Bronchial epithelial cell (primary cell): Measurements from ENCODE around the gene FRS2. TPM values are rescaled to one million over a fixed set of nuclear protein-coding genes. Genes with fewer than 3 reads are reported as not detected.
"Not testable (repeated sequence)": the region's sequence is repeated elsewhere in the genome, so short reads cannot be mapped to it uniquely, and the experiment has no call there.

Experiments
- DNase-seq: peaks from one replicate; pipeline ENCODE4 v3.0.0-alpha.2; 2010; ENCODE audit warnings: low read depth
- FAIRE-seq: peaks from 2 replicates; lab custom pipeline; 2011; peaks lifted over from hg19 to GRCh38; lab: Jason Lieb, UNC
- H3K27me3 ChIP-seq: 2 replicates; pipeline ENCODE4 v1.5.1; 2011; ENCODE audit warnings: low read length; ENCODE audit not compliant: control insufficient read depth, insufficient read depth
- H3K36me3 ChIP-seq: 2 replicates; pipeline ENCODE4 v1.5.1; 2011; ENCODE audit warnings: low read length; ENCODE audit not compliant: control insufficient read depth, insufficient read depth
- H3K4me3 ChIP-seq: 2 replicates; pipeline ENCODE4 v1.5.1; 2011; ENCODE audit warnings: mild to moderate bottlenecking, low read depth, low read length, control low read depth
- CTCF ChIP-seq: IDR thresholded peaks from 2 replicates; pipeline ENCODE4 v1.5.1; 2011; ENCODE audit warnings: mild to moderate bottlenecking, moderate library complexity, low read length, control low read depth, inconsistent platforms; ENCODE audit not compliant: insufficient read depth, severe bottlenecking
- total RNA-seq: library from RNA; depleted of rRNA; stranded (reverse); fragments of >200 nt; gene quantifications from 2 replicates; pipeline ENCODE4 v1.2.1, GENCODE V29; 2014

FRS2 gene
- total RNA-seq, 1 donor from 2014 or later, result 27.1 TPM

DNA sequence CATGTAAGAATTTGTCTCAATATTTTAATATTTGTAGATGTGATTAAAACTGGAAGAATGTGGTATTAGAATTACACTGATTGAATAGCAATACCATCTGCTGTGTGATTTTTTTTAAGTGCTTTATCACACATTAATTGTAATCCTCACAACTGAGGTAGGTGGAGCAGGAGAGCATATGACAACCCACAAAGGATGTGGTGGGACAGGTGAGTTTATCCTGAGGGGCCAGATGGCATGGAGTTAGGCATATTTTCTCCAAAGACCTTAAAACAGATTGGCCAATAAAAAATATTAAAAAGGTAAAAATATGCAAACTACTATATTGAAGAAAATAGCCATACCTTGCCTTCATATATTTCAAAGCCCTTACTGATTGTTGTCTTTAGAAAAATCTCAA lies 132.8 kb downstream of the FRS2 start:
- peaks cover 9% of the 10 kb centered on the region for H3K36me3 ChIP-seq
- DNase-seq, result peak; percentile 7
- no peak for TF ChIP-seq CTCF
- H3K27me3 ChIP-seq, result no peaks in the 10 kb centered on the region
- no peak overlapping the region for H3K4me3 ChIP-seq
- FAIRE-seq, result no peak

DNA sequence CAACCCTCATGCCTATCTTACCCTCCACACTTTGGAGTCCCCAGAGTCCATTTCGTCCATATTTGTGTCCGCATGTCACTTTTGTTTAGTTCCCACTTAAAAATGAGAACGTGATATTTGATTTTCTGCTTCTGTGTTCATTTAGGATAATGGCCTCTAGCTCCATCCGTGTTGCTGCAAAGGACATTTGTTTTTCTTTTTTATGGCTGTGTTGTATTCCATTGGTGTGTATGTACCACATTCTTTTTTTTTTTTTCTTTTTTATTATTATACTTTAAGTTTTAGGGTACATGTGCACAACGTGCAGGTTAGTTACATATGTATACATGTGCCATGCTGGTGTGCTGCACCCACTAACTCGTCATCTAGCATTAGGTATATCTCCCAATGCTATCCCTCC lies 133.4 kb downstream of the FRS2 start:
- H3K4me3 ChIP-seq, DNase-seq, H3K36me3 ChIP-seq, FAIRE-seq, H3K27me3 ChIP-seq: not testable (repeated sequence)

DNA sequence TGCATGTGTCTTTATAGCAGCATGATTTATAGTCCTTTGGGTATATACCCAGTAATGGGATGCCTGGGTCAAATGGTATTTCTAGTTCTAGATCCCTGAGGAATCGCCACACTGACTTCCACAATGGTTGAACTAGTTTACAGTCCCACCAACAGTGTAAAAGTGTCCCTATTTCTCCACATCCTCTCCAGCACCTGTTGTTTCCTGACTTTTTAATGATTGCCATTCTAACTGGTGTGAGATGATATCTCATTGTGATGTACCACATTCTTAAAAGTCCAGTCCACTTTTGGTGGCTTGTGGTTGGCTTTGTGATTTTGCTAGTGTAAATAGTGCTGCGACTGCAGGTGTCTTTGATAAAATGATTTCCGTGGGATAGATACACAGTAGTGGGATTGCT lies 134.1 kb downstream of the FRS2 start:
- DNase-seq, H3K36me3 ChIP-seq, FAIRE-seq, H3K4me3 ChIP-seq, H3K27me3 ChIP-seq: not testable (repeated sequence)

- no peak for DNase-seq
- FAIRE-seq, result no peak
- TF ChIP-seq CTCF, result no peak
- no peaks in the 10 kb centered on the region for H3K36me3 ChIP-seq
- H3K27me3 ChIP-seq, result no peaks in the 10 kb centered on the region
- H3K4me3 ChIP-seq, result no peak overlapping the region
Measured at GRCh38 chr12:69608114-69608513, 137.9 kb downstream of the FRS2 start.

DNA sequence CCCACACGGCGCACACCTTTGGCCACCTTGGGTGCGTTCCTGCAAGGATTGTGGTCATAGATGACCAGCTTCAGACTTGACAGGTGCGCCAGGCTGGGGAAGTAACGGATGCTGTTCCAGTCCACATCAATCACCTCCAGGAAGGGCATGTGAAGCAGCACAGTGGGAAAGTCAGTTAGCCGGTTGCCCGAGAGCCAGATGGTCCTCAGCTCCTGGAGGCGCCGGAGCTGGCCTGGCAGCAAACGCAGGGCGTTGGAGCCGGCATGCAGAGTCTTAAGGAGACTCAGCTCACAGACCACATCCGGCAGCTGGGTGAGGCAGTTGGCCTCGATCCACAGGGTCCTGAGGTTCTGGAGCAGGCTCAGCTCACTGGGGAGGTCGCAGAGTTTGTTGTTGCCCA lies 139.9 kb downstream of the FRS2 start:
- Histone ChIP-seq H3K36me3 (no peaks in the 10 kb centered on the region), H3K4me3 (no peak overlapping the region), H3K27me3 (no peaks in the 10 kb centered on the region)
- FAIRE-seq, result no peak
- no peak for TF ChIP-seq CTCF
- DNase-seq, result no peak

DNA sequence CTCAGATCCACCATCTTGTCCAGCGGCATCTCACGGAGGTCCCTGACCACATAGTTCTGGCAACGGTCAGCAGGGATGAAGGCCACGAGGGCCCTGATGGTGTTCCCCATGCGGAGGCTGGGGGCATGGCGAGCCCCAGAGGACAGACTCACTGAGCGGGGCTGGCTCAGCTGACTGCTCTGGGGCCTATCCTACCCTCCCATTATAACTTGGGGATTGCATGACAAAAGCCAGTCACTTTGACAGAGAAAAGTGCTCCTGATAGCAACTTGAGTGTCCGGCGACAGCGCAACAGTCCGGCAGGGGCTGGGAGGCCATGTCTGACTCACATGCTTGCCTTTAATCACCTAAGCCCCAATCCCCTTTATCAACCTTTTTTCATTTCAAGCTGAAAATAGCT lies 140.5 kb downstream of the FRS2 start, which contains the start of gene LRRC10:
Gene LRRC10, minus strand, starts transcription at position 179 of the 400 bp plus-strand sequence. Its CDS starts 69 bp downstream, at position 110.
- TF ChIP-seq CTCF, result no peak
- H3K4me3 ChIP-seq, result no peak within 1 kb of the TSS
- FAIRE-seq (peak; percentile 13), DNase-seq (no peak)
- H3K36me3 ChIP-seq, result no peaks in the 10 kb centered on the region
- H3K27me3 ChIP-seq, result no peaks in the 10 kb centered on the region

DNA sequence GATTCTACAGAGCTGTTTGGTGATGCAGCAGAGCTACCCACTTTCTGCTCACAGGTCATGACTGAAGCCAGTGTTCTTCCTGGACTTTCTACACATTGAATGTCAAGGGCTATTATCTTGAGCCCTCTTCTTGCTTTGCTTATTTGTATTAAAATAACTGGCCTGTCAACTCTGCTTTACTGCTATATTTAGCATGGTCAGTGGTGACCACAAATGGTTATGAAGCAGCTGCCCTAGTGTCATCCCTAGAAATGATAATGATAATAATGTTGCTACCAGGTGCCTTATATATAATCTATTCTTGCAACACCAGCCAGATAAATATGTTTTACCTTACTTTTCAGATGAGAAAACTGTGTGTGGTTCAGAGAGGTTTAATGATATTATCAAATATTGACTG lies 143.2 kb downstream of the FRS2 start:
- H3K4me3 ChIP-seq, result no peak overlapping the region
- FAIRE-seq, result no peak
- no peaks in the 10 kb centered on the region for H3K27me3 ChIP-seq

More for the DNA sequence above, 143.2 kb downstream of the FRS2 start:
- no peak for TF ChIP-seq CTCF
- H3K36me3 ChIP-seq, result no peaks in the 10 kb centered on the region
- no peak for DNase-seq
